ENCODE results near the gene HM13. TPM values are rescaled to one million over a fixed set of nuclear protein-coding genes. Genes with fewer than 3 reads are reported as not detected.

Gene HM13
- total and polyA plus RNA-seq, 3 experiments from 2014 or later, result 153 to 167 (median 166) TPM

DNA sequence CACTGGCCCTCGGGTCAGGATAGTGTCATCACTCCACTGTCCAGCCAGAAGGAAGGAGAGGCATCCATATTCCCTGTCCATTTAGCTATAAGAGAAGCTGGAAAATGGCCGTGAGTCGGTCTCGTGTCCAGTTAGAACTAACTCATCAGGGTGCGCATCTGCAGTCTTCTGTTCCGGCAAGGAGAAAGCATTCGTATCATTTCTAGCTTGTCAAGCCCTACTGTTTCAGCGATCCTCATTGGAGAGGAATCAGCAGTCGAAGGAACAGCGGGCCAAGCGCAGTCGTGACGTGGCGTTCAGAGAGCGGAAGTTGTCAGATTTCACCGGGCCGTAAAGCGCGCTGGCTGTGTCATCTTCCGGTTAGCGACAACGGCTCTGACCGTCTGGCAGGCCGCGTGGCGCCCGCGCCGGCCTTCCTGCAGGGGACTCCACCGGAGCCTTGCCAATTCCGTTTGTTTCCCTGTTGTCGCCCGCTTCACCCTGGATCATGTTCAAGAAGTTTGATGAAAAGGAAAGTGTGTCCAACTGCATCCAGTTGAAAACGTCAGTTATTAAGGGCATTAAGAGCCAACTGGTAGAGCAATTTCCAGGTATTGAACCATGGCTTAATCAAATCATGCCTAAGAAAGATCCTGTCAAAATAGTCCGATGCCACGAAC, 32.9 kb downstream of the HM13 start:
- peaks cover 20% of the 10 kb centered on the region for H3K36me3 ChIP-seq (ENCODE audit: insufficient read depth, low read length)
- peak overlapping the region; percentile 77 for H3K4me3 ChIP-seq (ENCODE audit: low read length)
- CTCF ChIA-PET, result interaction anchor here (1.4 to 2.3 kb wide), 4 partner anchors 13 to 66 kb away, joined by 3 to 13 read pairs (median 8); no protein-coding TSS in a partner anchor
- POLR2A ChIA-PET, result no interaction called here
- peak overlapping the region; percentile 87 to 98 (median 95) for H3K4me3 Mint-ChIP-seq
- H3K9me3 ChIP-seq (ENCODE audit: low read length), result no peaks in the 10 kb centered on the region
- H3K27ac ChIP-seq (ENCODE audit: low read depth, low read length), result peak overlapping the region; percentile 91
- H3K36me3 Mint-ChIP-seq, result peaks cover 4 to 81% (median 8%) of the 10 kb centered on the region in 3 donors
- H3K4me1 Mint-ChIP-seq, result peaks cover 23 to 34% (median 32%) of the 10 kb centered on the region in 3 donors
- H3K27me3 Mint-ChIP-seq, result no peaks in the 10 kb centered on the region
- no peaks in the 10 kb centered on the region for H3K9me3 Mint-ChIP-seq
- DNase-seq, result peak; percentile 65 to 86 (median 80)
- peaks cover 9% of the 10 kb centered on the region for H3K4me1 ChIP-seq (ENCODE audit: insufficient read depth, low read length)
- H3K27ac Mint-ChIP-seq, result peak overlapping the region; percentile 89 to 100 (median 99)
- no peaks in the 10 kb centered on the region for H3K27me3 ChIP-seq (ENCODE audit: insufficient read depth, low read length, poor library complexity, severe bottlenecking)

DNA sequence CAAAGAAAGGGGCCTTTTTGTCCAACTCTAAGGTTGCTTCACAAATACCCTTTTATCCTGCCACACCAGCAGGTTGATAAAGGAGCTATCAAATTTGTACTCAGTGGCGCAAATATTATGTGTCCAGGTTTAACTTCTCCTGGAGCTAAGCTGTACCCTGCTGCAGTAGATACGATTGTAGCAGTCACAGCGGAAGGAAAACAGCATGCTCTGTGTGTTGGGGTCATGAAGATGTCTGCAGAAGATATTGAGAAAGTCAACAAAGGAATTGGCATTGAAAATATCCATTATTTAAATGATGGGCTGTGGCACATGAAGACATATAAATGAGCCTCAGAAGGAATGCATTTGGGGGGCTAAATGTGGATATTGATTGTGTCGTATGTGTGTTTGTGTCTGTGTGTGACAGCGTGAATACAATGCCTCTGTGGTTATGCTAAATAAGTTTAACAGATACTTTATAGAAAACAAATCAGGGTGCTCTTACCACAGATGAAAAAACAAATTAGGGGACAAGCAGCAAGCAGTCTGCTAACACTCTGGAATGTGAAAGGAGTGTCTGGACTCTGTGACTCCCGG, 33.6 kb downstream of the HM13 start:
- POLR2A ChIA-PET, result no interaction called here
- no peaks in the 10 kb centered on the region for H3K27me3 Mint-ChIP-seq
- Histone ChIP-seq H3K4me1 (ENCODE audit: insufficient read depth, low read length) (peaks cover 9% of the 10 kb centered on the region), H3K4me3 (ENCODE audit: low read length) (peak overlapping the region; percentile 77), H3K27me3 (ENCODE audit: insufficient read depth, low read length, poor library complexity, severe bottlenecking) (no peaks in the 10 kb centered on the region), H3K9me3 (ENCODE audit: low read length) (no peaks in the 10 kb centered on the region), H3K36me3 (ENCODE audit: insufficient read depth, low read length) (peaks cover 25% of the 10 kb centered on the region), H3K27ac (ENCODE audit: low read depth, low read length) (peak overlapping the region; percentile 91)
- peaks cover 21 to 29% (median 27%) of the 10 kb centered on the region in 3 donors for H3K4me1 Mint-ChIP-seq
- no peaks in the 10 kb centered on the region for H3K9me3 Mint-ChIP-seq
- DNase-seq, result no peak
- H3K36me3 Mint-ChIP-seq, result peaks cover 4 to 79% (median 10%) of the 10 kb centered on the region in 3 donors
- H3K4me3 Mint-ChIP-seq, result peak overlapping the region; percentile 87 to 98 (median 95)
- peak overlapping the region; percentile 89 to 100 (median 99) for H3K27ac Mint-ChIP-seq
- CTCF ChIA-PET, result interaction anchor here (2.3 to 4.7 kb wide), 2 partner anchors 12 to 65 kb away, joined by 13 to 20 read pairs; no protein-coding TSS in a partner anchor

- no peaks in the 10 kb centered on the region for H3K9me3 Mint-ChIP-seq
- H3K4me3 Mint-ChIP-seq, result peak overlapping the region in 5 of 7 donors; percentile 23 to 98 (median 88)
- Histone ChIP-seq H3K27ac (ENCODE audit: low read depth, low read length) (no peak overlapping the region), H3K4me3 (ENCODE audit: low read length) (no peak overlapping the region), H3K27me3 (ENCODE audit: insufficient read depth, low read length, poor library complexity, severe bottlenecking) (no peaks in the 10 kb centered on the region), H3K4me1 (ENCODE audit: insufficient read depth, low read length) (peaks cover 9% of the 10 kb centered on the region), H3K9me3 (ENCODE audit: low read length) (no peaks in the 10 kb centered on the region), H3K36me3 (ENCODE audit: insufficient read depth, low read length) (peaks cover 25% of the 10 kb centered on the region)
- ChIA-PET CTCF (interaction anchor here (2.3 to 4.7 kb wide), 2 partner anchors 11 to 64 kb away, joined by 13 to 20 read pairs; no protein-coding TSS in a partner anchor), POLR2A (no interaction called here)
- H3K27ac Mint-ChIP-seq, result peak overlapping the region; percentile 24 to 100 (median 94)
- H3K4me1 Mint-ChIP-seq, result peaks cover 19 to 29% (median 27%) of the 10 kb centered on the region in 3 donors
- no peaks in the 10 kb centered on the region for H3K27me3 Mint-ChIP-seq
- DNase-seq, result no peak
- peaks cover 4 to 79% (median 10%) of the 10 kb centered on the region in 3 donors for H3K36me3 Mint-ChIP-seq
These were observed 34.7 kb downstream of the HM13 start for GRCh38 chr20:31548820-31549512.

- Histone ChIP-seq H3K4me1 (ENCODE audit: insufficient read depth, low read length) (peaks cover 9% of the 10 kb centered on the region), H3K4me3 (ENCODE audit: low read length) (no peak overlapping the region), H3K36me3 (ENCODE audit: insufficient read depth, low read length) (peaks cover 25% of the 10 kb centered on the region), H3K9me3 (ENCODE audit: low read length) (no peaks in the 10 kb centered on the region), H3K27ac (ENCODE audit: low read depth, low read length) (no peak overlapping the region), H3K27me3 (ENCODE audit: insufficient read depth, low read length, poor library complexity, severe bottlenecking) (no peaks in the 10 kb centered on the region)
- H3K4me3 Mint-ChIP-seq, result no peak overlapping the region
- CTCF ChIA-PET, result interaction anchor here (2.3 to 4.7 kb wide), 2 partner anchors 11 to 63 kb away, joined by 13 to 20 read pairs; no protein-coding TSS in a partner anchor
- POLR2A ChIA-PET, result no interaction called here
- H3K27ac Mint-ChIP-seq, result peak overlapping the region in 5 of 8 donors; percentile 27 to 63 (median 40)
- DNase-seq, result no peak
- peaks cover 4 to 75% (median 8%) of the 10 kb centered on the region in 3 donors for H3K36me3 Mint-ChIP-seq
- peaks cover 19 to 29% (median 24%) of the 10 kb centered on the region in 3 donors for H3K4me1 Mint-ChIP-seq
- no peaks in the 10 kb centered on the region for H3K9me3 Mint-ChIP-seq
- no peaks in the 10 kb centered on the region for H3K27me3 Mint-ChIP-seq
These were observed 35.3 kb downstream of the HM13 start for GRCh38 chr20:31549513-31549880.

GRCh38 chr20:31550099-31550498, 35.9 kb downstream of the HM13 start:
- peaks cover 19 to 27% (median 24%) of the 10 kb centered on the region in 3 donors for H3K4me1 Mint-ChIP-seq
- peaks cover 2 to 76% (median 7%) of the 10 kb centered on the region in 3 donors for H3K36me3 Mint-ChIP-seq
- Histone ChIP-seq H3K27me3 (ENCODE audit: insufficient read depth, low read length, poor library complexity, severe bottlenecking) (no peaks in the 10 kb centered on the region), H3K36me3 (ENCODE audit: insufficient read depth, low read length) (peaks cover 25% of the 10 kb centered on the region), H3K4me3 (ENCODE audit: low read length) (no peak overlapping the region), H3K9me3 (ENCODE audit: low read length) (no peaks in the 10 kb centered on the region), H3K4me1 (ENCODE audit: insufficient read depth, low read length) (peaks cover 9% of the 10 kb centered on the region), H3K27ac (ENCODE audit: low read depth, low read length) (no peak overlapping the region)
- H3K4me3 Mint-ChIP-seq, result no peak overlapping the region
- POLR2A ChIA-PET, result no interaction called here
- CTCF ChIA-PET, result interaction anchor here (4.7 to 30.9 kb wide), 2 partner anchors 10 to 56 kb away, joined by 20 to 887 read pairs; partner anchors contain the start of gene ID1
- H3K9me3 Mint-ChIP-seq, result no peaks in the 10 kb centered on the region
- no peak for DNase-seq
- H3K27me3 Mint-ChIP-seq, result no peaks in the 10 kb centered on the region
- H3K27ac Mint-ChIP-seq, result peak overlapping the region in 3 of 8 donors; percentile 27 to 74 (median 47)

GRCh38 chr20:31551163-31552081, 37.2 kb downstream of the HM13 start:
- Histone ChIP-seq H3K4me3 (ENCODE audit: low read length) (no peak overlapping the region), H3K36me3 (ENCODE audit: insufficient read depth, low read length) (peaks cover 25% of the 10 kb centered on the region), H3K27me3 (ENCODE audit: insufficient read depth, low read length, poor library complexity, severe bottlenecking) (no peaks in the 10 kb centered on the region), H3K27ac (ENCODE audit: low read depth, low read length) (no peak overlapping the region), H3K9me3 (ENCODE audit: low read length) (no peaks in the 10 kb centered on the region), H3K4me1 (ENCODE audit: insufficient read depth, low read length) (peaks cover 9% of the 10 kb centered on the region)
- Mint-ChIP-seq H3K27me3 (no peaks in the 10 kb centered on the region), H3K36me3 (peaks cover 0 to 79% (median 6%) of the 10 kb centered on the region in 3 donors), H3K9me3 (no peaks in the 10 kb centered on the region), H3K4me1 (peaks cover 19 to 24% (median 21%) of the 10 kb centered on the region in 3 donors), H3K4me3 (no peak overlapping the region), H3K27ac (peak overlapping the region in 3 of 8 donors; percentile 36 to 75 (median 70))
- CTCF ChIA-PET, result interaction anchor here (4.7 to 30.9 kb wide), 2 partner anchors 9 to 54 kb away, joined by 20 to 887 read pairs; partner anchors contain the start of gene ID1
- POLR2A ChIA-PET, result no interaction called here
- no peak for DNase-seq

GRCh38 chr20:31555203-31555775, 41.0 kb downstream of the HM13 start:
- H3K4me1 ChIP-seq (ENCODE audit: insufficient read depth, low read length), result peaks cover 7% of the 10 kb centered on the region
- no peak for DNase-seq
- no peaks in the 10 kb centered on the region for H3K9me3 ChIP-seq (ENCODE audit: low read length)
- ChIA-PET CTCF (interaction anchor here (0.8 to 30.9 kb wide), 3 partner anchors 13 to 168 kb away, joined by 3 to 887 read pairs (median 41); partner anchors contain the start of gene ID1), POLR2A (no interaction called here)
- Mint-ChIP-seq H3K4me1 (peaks cover 5 to 6% (median 6%) of the 10 kb centered on the region in 3 donors), H3K4me3 (no peak overlapping the region), H3K36me3 (peaks cover 0 to 59% (median 6%) of the 10 kb centered on the region in 3 donors), H3K27ac (peak overlapping the region in 2 of 8 donors; percentile 11 to 42), H3K9me3 (no peaks in the 10 kb centered on the region), H3K27me3 (no peaks in the 10 kb centered on the region)
- H3K27me3 ChIP-seq (ENCODE audit: insufficient read depth, low read length, poor library complexity, severe bottlenecking), result no peaks in the 10 kb centered on the region
- no peak overlapping the region for H3K4me3 ChIP-seq (ENCODE audit: low read length)
- no peak overlapping the region for H3K27ac ChIP-seq (ENCODE audit: low read depth, low read length)
- peaks cover 21% of the 10 kb centered on the region for H3K36me3 ChIP-seq (ENCODE audit: insufficient read depth, low read length)
